GM19324 (cell line): Measurements from ENCODE around the gene PCOLCE2.

Experiments
- ATAC-seq: cut with Tn5 transposase; IDR thresholded peaks from one replicate; pipeline ENCODE4 v1.9.1; 2021; ENCODE audit warnings: mild to moderate bottlenecking, moderate library complexity; ENCODE audit not compliant: unreplicated experiment, low FRiP score

PCOLCE2 gene

DNA sequence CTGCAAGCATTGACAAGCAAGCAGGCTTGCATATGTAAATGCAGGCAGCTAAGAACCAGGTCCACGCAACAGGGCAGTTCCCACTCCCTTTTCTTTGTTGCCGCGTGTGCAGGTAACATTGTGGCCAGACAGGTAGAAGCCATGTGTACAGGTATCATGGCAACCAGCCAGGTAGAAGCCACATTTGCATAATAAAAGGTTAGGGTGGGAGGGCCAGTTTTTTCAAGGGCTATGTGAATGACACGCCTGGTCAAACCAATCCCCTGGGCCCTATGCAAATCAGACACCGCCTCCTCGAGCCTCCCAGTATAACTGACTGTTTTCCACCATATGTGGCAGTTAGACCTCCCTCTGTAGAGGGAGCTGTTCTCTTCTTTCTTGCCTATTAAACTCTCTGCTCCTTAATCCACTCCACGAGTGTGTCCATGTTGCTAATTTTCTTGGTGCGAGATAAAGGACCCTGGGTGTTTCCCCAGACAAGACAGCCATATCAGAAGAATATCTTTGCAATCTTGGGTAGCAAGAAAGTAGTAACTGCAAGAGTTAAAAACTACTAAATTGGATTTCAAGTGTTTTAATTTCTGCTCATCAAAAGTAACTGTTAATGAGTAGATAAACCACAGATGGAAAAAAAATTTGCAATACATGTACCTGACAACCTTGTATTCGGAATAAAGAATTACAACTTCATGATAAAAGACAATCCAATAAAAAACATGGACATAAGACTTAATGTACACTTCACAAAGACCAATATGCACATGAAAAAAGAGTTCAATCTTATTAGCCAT is 21.8 kb downstream of the PCOLCE2 start:
- no peak for ATAC-seq

DNA sequence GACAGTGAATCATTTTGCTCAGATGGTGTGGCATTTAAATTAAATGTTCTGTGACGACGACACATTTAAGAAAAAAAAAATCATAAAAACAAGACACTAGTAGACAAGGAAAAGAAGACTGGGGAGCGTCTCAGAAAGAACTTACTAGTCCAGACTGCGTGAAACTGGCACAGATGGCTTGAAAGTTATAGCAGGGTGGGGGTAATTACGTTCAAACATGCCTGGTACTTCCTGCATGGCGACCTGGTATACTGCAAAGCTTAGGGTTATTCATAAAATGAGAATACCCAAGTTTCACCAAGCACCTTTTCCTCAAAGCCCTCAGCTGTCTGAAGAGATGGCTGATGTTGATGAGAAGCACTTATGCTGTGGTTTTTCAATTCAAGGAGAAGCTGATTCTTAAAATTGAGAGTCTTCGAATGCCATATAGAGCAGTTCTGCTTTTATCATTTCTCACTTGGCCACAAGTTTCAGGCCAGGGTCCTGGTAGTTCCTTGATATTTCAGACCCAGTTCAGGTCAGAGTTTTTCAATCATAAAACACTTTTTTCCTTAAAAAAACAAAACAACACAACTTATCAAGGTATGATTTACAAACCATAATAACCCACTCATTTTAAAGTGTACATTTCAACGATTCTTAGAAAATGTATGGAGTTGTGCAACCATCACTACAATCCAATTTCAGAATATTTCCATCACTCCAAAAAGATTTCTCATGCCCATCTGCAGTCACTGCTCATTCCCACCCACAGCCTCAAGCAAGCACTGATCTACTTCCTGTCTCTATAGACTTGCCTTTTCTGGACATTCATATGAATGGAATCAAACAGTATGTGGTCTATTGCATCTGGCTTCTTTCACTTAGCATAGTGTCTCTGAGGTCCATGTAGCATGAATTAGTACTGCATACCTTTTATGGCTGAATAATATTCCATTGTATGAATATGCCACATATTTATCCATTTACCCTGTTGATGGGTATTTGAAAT is 24.7 kb downstream of the PCOLCE2 start:
- no peak for ATAC-seq

GRCh38 chr3:142863010-142863817 is 25.7 kb downstream of the PCOLCE2 start:
- ATAC-seq, result no peak

DNA sequence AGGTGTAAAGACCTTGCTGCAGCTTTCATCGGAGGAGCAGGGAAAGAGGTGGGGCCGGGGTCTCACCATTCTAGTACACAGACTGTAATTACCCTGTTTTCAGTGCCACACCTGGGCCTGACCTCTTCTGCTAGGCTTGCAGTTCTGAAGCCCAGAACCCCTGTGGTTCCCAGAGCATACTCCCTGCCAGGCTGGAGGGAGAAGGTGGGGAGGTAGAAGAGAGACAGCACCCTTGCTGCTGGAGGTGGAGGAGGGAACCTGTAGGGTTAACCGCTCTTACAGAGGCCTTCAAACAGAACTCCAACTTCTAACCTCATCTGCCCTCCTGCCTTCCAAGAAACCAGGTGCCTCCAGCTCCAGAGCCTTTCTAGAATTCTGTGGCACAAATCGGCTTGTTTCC is 27.0 kb downstream of the PCOLCE2 start:
- no peak for ATAC-seq

GRCh38 chr3:142858043-142858442 is 30.8 kb downstream of the PCOLCE2 start:
- ATAC-seq, result no peak

GRCh38 chr3:142857056-142857455 is 31.8 kb downstream of the PCOLCE2 start:
- ATAC-seq, result no peak

GRCh38 chr3:142853270-142854168 is 35.4 kb downstream of the PCOLCE2 start:
- no peak for ATAC-seq

DNA sequence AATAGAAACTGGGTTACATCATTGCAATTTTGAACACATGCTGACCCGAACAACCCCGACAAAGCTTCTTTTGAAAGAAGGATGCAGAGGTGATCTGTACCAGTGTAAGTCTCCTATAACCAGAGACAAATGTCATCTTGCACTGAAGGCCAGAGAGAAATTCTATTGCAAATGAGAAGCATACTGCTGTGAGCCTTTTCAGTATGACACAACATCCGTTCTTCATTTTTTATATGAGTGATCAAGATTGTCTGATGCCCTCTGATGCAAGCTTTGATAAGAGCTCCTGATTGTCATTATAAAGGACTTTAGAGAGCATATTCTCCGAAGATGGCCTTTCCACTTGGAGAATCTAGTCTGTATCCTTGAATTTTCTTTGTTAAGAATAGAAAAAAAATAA is 36.9 kb downstream of the PCOLCE2 start:
- ATAC-seq, result no peak

- no peak for ATAC-seq
Measured at GRCh38 chr3:142850395-142851023, 38.4 kb downstream of the PCOLCE2 start.

DNA sequence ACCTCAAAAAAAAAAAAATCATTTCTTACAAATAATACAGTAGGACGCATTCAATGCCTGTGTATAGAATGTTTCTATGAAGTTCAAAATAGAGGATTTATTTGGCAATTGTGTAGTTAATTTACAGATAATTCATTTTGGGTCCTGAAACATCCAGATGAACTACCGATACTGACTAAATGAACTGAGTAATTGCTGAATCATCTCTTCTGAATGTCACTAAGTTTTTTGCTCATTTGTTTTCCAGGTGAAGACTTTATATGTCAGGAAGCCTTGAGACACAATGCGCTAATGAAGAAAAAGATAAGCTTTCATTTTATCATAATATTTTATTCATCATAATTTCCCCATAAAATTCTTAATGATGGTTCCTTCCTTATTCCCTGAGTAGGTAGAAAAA is 39.7 kb downstream of the PCOLCE2 start:
- ATAC-seq, result no peak

DNA sequence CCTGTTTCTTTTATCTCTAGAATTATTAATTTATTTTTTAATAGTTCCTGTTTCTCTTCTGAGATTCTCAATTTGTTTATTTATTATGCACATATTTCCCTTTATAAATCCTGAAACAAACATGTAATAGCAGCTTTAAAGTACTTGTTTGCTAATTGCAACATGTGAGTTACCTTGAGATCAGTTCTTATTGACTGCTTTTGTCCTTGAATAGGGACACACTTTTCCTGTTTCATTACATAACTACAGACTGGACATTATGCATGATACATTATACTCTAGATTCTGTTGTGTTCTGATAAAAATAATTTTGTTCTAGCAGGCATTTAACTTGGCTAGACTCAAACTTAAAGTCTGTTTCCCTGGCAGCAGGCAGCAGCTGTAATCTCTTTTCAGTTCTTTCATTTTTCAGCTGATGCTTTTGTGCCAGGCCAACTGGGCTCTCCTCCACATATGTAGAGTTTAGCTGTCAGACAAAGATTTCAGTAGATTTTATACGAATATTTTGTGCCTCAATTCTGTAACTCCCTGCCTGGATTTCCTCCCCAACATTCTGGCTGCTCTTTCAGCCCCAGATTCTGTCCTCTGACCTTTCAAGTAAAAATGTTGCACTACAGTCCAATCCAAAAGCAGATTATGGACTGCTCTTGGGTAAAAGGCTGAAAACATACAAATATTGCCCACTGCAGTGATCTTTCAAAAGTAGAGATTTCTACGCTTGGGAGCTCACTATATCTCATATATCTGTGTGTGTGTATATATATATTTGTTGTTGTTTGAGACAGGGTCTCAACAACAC is 41.9 kb downstream of the PCOLCE2 start:
- no peak for ATAC-seq

DNA sequence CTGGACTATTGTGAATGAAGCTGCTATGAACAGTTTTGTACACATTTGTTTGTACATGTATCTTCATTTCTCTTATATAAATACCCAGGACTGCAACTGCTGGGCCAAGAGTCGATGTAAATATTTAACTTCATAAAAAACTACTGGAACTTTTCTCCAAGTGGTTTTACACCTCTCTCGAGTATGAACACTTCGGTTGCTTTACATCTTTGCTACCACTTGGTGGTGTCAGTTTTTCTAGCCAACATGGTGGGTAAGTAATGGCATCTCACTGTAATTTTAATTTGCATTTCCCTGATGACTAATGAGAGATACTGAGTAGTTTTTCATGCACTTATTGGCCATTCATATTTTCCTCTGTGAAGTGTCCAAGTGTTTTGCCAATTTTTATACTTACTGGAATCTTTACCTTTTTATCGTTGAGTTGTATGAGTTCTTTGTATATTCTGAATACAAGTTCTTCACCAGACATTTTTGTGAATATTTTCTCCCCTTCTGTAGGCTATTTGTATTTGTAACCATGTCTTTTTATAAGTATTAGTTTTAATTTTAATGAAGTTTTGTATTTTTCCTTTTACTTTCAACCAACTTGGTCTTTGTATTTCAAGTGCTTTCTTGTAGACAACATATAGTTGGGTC is 44.4 kb downstream of the PCOLCE2 start:
- ATAC-seq, result no peak

GRCh38 chr3:142839831-142840230 is 49.1 kb downstream of the PCOLCE2 start:
- no peak for ATAC-seq

- no peak for ATAC-seq
Measured at GRCh38 chr3:142837526-142837925, 51.4 kb downstream of the PCOLCE2 start.

GRCh38 chr3:142828703-142829305 is 60.1 kb downstream of the PCOLCE2 start:
- ATAC-seq, result peak; percentile 90

DNA sequence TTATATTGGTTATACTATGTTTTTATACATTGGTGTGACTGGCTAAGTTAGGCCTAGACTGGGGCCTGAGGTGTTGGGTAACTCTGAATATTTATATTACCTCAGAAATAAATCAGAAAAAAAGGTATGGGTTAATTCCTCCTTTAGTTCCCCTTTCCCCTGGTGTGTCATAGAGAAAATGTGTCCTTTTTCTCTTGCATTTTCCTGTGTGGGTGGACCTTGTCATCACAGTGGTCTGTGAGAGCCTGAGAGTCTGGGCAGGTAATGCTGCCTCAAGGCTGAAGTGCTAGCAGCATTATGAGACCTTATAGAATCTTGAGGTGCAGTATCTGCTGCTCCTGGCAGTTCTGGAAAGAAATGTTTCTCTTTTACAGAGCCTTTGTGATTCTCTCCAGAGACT is 69.7 kb downstream of the PCOLCE2 start:
- ATAC-seq, result no peak

GRCh38 chr3:142818651-142819050 is 70.2 kb downstream of the PCOLCE2 start:
- ATAC-seq, result no peak

DNA sequence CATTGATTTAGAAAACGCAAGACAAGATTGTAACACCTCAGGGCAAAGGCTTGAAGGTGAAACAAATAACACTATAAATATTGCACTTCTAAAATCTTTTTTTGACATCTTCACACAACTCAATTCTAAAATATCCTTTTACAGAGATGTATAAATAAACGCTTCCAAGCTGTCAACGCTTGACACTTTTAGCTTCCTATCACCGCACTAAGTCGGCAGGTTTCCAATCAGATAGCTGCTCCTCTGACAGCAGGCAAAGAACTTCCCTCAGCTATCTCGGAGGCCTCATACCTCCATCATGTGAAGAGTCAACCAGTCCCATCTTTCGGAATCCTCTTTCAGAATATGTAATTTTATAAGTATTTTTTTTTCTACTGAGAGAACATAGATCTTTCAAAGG is 71.0 kb downstream of the PCOLCE2 start:
- ATAC-seq, result no peak
